Measurements from ENCODE around the gene LNX1. TPM values are rescaled to one million over a fixed set of nuclear protein-coding genes. Genes with fewer than 3 reads are reported as not detected.
A peak's percentile ranks its signal among the peaks of the same experiment; 100 is the strongest.

LNX1 gene
- total and polyA plus RNA-seq, 2 donors (not counting 3 experiments of a cell fraction or from before 2014, with no cell fraction given), result 0.72 to 1.3 TPM

DNA sequence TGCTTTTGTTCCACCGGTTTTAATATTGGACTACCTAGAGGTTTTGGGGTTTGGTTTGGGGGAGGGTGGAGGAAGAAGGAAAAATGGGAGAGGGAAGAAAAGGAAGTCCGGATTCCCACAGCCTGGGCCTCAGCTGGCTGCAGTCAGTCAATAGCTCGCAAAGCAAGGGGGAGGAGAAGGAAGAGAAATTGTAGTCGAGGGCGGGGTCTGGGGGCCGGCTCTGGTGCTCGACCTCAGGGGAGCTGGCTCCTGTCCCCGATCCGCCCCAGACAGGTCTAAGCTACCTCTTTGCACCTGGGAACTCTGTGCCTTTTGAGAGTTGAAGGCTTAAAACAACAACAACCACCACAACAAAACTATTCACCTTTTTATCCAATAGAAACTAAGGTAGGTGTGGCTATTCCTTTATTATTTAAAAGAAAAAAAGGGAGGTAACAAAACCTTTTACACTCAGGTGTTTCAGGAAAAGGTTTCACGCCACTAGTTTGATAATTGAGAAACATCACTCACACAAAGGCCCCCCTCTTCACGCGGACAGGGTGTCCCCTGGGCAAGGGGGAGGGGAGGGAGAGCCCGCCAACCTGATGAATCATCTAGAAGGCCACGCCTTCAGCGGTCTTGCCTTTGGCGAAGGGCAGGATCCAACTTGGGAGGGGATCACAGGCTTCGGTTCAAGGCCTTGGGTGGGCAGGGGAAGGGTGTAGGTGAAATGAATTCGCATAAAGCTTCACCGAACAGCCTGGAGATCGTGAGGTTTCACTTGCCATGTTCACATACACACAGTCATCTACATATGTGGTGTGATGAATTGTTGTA, 1.6 kb upstream of the LNX1 start:
- TF ChIP-seq JUN (IDR thresholded peaks at IDR 0.05; ENCODE audit: borderline replicate concordance, insufficient read depth, insufficient read length, low read depth), result no peak
- TF ChIP-seq, protein P1, sequence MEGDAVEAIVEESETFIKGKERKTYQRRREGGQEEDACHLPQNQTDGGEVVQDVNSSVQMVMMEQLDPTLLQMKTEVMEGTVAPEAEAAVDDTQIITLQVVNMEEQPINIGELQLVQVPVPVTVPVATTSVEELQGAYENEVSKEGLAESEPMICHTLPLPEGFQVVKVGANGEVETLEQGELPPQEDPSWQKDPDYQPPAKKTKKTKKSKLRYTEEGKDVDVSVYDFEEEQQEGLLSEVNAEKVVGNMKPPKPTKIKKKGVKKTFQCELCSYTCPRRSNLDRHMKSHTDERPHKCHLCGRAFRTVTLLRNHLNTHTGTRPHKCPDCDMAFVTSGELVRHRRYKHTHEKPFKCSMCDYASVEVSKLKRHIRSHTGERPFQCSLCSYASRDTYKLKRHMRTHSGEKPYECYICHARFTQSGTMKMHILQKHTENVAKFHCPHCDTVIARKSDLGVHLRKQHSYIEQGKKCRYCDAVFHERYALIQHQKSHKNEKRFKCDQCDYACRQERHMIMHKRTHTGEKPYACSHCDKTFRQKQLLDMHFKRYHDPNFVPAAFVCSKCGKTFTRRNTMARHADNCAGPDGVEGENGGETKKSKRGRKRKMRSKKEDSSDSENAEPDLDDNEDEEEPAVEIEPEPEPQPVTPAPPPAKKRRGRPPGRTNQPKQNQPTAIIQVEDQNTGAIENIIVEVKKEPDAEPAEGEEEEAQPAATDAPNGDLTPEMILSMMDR (IDR thresholded peaks at IDR 0.05; ENCODE audit: extremely low read depth in 1 of 2, insufficient read depth in 1 of 2, low read depth in 1 of 2, low read length in 2 of 2), result no peak
- no peak for TF ChIP-seq GATA2 (IDR thresholded peaks at IDR 0.05; ENCODE audit: insufficient read depth, insufficient read length, low read depth, low read length)
- TF ChIP-seq EZH2 (IDR thresholded peaks at IDR 0.05; ENCODE audit: borderline replicate concordance, low read depth, low read length, severe bottlenecking), result no peak
- TF ChIP-seq MYC (IDR thresholded peaks at IDR 0.05; ENCODE audit: low read depth, low read length), result no peak
- no peak for TF ChIP-seq FOS (IDR thresholded peaks at IDR 0.05; ENCODE audit: borderline replicate concordance, insufficient read depth, low read length)
- TF ChIP-seq, protein P2, sequence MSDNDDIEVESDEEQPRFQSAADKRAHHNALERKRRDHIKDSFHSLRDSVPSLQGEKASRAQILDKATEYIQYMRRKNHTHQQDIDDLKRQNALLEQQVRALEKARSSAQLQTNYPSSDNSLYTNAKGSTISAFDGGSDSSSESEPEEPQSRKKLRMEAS (IDR thresholded peaks at IDR 0.05; ENCODE audit: insufficient read depth, insufficient read length), result no peak
- no peak for TF ChIP-seq POLR2AphosphoS5 (IDR thresholded peaks at IDR 0.05; ENCODE audit: insufficient read depth, low read depth, low read length)
- TF ChIP-seq POLR2A (IDR thresholded peaks at IDR 0.05; ENCODE audit: low read depth, low read length), result no peak
- Histone ChIP-seq H3K9me3 (replicated peaks; ENCODE audit: control insufficient read depth, insufficient read depth, low read length) (no peaks in the 10 kb centered on the region), H4K20me1 (replicated peaks; ENCODE audit: control insufficient read depth, extremely low read depth, insufficient read depth, low read length) (no peaks in the 10 kb centered on the region), H3K9ac (replicated peaks; ENCODE audit: extremely low read depth, insufficient read depth, low read length) (peak overlapping the region; percentile 57), H3K27ac (ENCODE audit: insufficient read depth, low read depth, low read length) (peak overlapping the region; percentile 44), H3K4me1 (ENCODE audit: control insufficient read depth, extremely low read depth, insufficient read depth, low read length) (peaks cover 9% of the 10 kb centered on the region), H3K4me3 (replicated peaks in 1 of 3; ENCODE audit: insufficient read depth in 1 of 3, low read depth in 1 of 3, low read length in 3 of 3) (peak overlapping the region; percentile 26 to 73 (median 29)), H2AFZ (ENCODE audit: low read depth, low read length) (peak overlapping the region; percentile 29), H3K79me2 (ENCODE audit: control insufficient read depth, insufficient read depth, low read length) (no peaks in the 10 kb centered on the region), H3K9me1 (replicated peaks; ENCODE audit: control insufficient read depth, extremely low read depth, insufficient read depth, low read length) (no peaks in the 10 kb centered on the region), H3K4me2 (ENCODE audit: insufficient read depth, low read length) (peak overlapping the region; percentile 73), H3K27me3 (ENCODE audit: control insufficient read depth in 2 of 2, insufficient read depth in 2 of 2, low read length in 2 of 2) (no peaks in the 10 kb centered on the region), H3K36me3 (ENCODE audit: control insufficient read depth in 2 of 2, extremely low read depth in 1 of 2, insufficient read depth in 2 of 2, low read length in 2 of 2) (no peaks in the 10 kb centered on the region)
- peak; percentile 46 for DNase-seq (ENCODE audit: low read depth, low spot score)
- CTCF ChIA-PET, result interaction anchor here (0.6 to 1.7 kb wide), 7 partner anchors 9 to 641 kb away, joined by 3 to 7 read pairs (median 4); no protein-coding TSS in a partner anchor
- POLR2A ChIA-PET, result no interaction called here
- dilution Hi-C loops (cut with MboI; ENCODE audit: extremely low pct_ligation_motif_present, low sequenced_read_pairs), result no loop called here
- TSS peak; percentile 81 for BruUV-seq (replicated peaks)
- FAIRE-seq, result peak; percentile 72
- intact Hi-C loops (cut with micrococcal nuclease), result loop anchor here (1.0 to 2.0 kb wide), 3 partner anchors 16 to 44 kb away; no protein-coding TSS in a partner anchor

Measured in endothelial cell of umbilical vein (primary cell).